GM10266 (cell line): ENCODE results near the gene WNT2B.

ENCODE experiments used
- DNase-seq: peaks from one replicate; pipeline ENCODE4 v3.0.0; 2012; ENCODE audit errors: extremely low spot score
- CTCF ChIP-seq: IDR thresholded peaks from 2 replicates; pipeline ENCODE4 v1.5.1; 2012; ENCODE audit warnings: mild to moderate bottlenecking, low read depth; ENCODE audit not compliant: control insufficient read depth, insufficient read depth; ENCODE audit errors: missing control alignments

WNT2B gene

GRCh38 chr1:112538883-112539282, 30.1 kb downstream of the WNT2B start:
- TF ChIP-seq CTCF: no peak
- DNase-seq: no peak

GRCh38 chr1:112540226-112540794, 31.5 kb downstream of the WNT2B start:
- no peak for DNase-seq
- no peak for TF ChIP-seq CTCF

GRCh38 chr1:112541299-112541698, 32.5 kb downstream of the WNT2B start:
- no peak for DNase-seq
- TF ChIP-seq CTCF: no peak

GRCh38 chr1:112542206-112542973, 33.6 kb downstream of the WNT2B start:
- DNase-seq: no peak
- TF ChIP-seq CTCF: no peak

GRCh38 chr1:112544011-112544688, 35.4 kb downstream of the WNT2B start:
- no peak for TF ChIP-seq CTCF
- no peak for DNase-seq

GRCh38 chr1:112544751-112545150, 36.0 kb downstream of the WNT2B start:
- TF ChIP-seq CTCF: no peak
- DNase-seq: no peak

- no peak for DNase-seq
- no peak for TF ChIP-seq CTCF
These were observed 37.3 kb downstream of the WNT2B start for GRCh38 chr1:112546076-112546475.
